ENCODE results near the gene LAMP2.

GRCh38 chrX:120446498-120446897 lies 22.6 kb downstream of the LAMP2 start:
- TF ChIP-seq MAX (IDR thresholded peaks at IDR 0.05) (no peak), CTCF (IDR thresholded peaks at IDR 0.05 in 2 of 3, conservative IDR thresholded peaks at IDR 0.05 in 1 of 3; ENCODE audit: borderline replicate concordance in 1 of 3, insufficient read depth in 1 of 3, low read depth in 2 of 3, low read length in 2 of 3) (no peak), ZNF274 (IDR thresholded peaks at IDR 0.05; ENCODE audit: low read depth, low read length) (no peak), EGR1 (IDR thresholded peaks at IDR 0.05; ENCODE audit: low read depth) (no peak), EZH2 (IDR thresholded peaks at IDR 0.05) (no peak), POLR2AphosphoS5 (IDR thresholded peaks at IDR 0.05; ENCODE audit: low read depth, low read length) (no peak), POLR2A (IDR thresholded peaks at IDR 0.05; ENCODE audit: borderline replicate concordance, extremely low read depth, insufficient read depth, insufficient read length) (no peak), ZBTB33 (IDR thresholded peaks at IDR 0.05; ENCODE audit: extremely low read depth, insufficient replicate concordance, low read length) (no peak)

Measured in HCT116 (cell line).